ENCODE results near the gene NFRKB. TPM values are rescaled to one million over a fixed set of nuclear protein-coding genes. Genes with fewer than 3 reads are reported as not detected.

The NFRKB gene
- 40.8 and 42.1 TPM in 2 replicates for total RNA-seq

GRCh38 chr11:129895126-129896041, at the start of gene NFRKB:
TSS of gene NFRKB (minus strand) at chr11:129895578. CDS start at chr11:129892849, 2,729 bp downstream.
- intact Hi-C loops (cut with micrococcal nuclease) = loop anchor here (1.0 to 2.0 kb wide), 9 partner anchors 28 to 1021 kb away; partner anchors contain the start of genes APLP2, PRDM10 and SNX19

- intact Hi-C loops (cut with micrococcal nuclease) = no loop called here
Observed at GRCh38 chr11:129944696-129945095, 49.3 kb upstream of the NFRKB start.

GRCh38 chr11:129943036-129943435, 47.7 kb upstream of the NFRKB start:
- intact Hi-C loops (cut with micrococcal nuclease) = no loop called here

- intact Hi-C loops (cut with micrococcal nuclease) = no loop called here
Observed at GRCh38 chr11:129939510-129939909, 44.1 kb upstream of the NFRKB start.

GRCh38 chr11:129938764-129939163, 43.4 kb upstream of the NFRKB start:
- intact Hi-C loops (cut with micrococcal nuclease) = no loop called here

- intact Hi-C loops (cut with micrococcal nuclease) = no loop called here
Observed at GRCh38 chr11:129937592-129938238, 42.3 kb upstream of the NFRKB start.

GRCh38 chr11:129935723-129936122, 40.3 kb upstream of the NFRKB start:
- intact Hi-C loops (cut with micrococcal nuclease) = no loop called here

- intact Hi-C loops (cut with micrococcal nuclease) = no loop called here
Observed at GRCh38 chr11:129933891-129934290, 38.5 kb upstream of the NFRKB start.

- intact Hi-C loops (cut with micrococcal nuclease) = no loop called here
Observed at GRCh38 chr11:129933262-129933661, 37.9 kb upstream of the NFRKB start.

GRCh38 chr11:129932381-129933067, 37.1 kb upstream of the NFRKB start:
- intact Hi-C loops (cut with micrococcal nuclease) = no loop called here

- intact Hi-C loops (cut with micrococcal nuclease) = no loop called here
Observed at GRCh38 chr11:129930743-129931142, 35.4 kb upstream of the NFRKB start.

GRCh38 chr11:129930296-129930695, 34.9 kb upstream of the NFRKB start:
- intact Hi-C loops (cut with micrococcal nuclease) = no loop called here

GRCh38 chr11:129929721-129930120, 34.3 kb upstream of the NFRKB start:
- intact Hi-C loops (cut with micrococcal nuclease) = loop anchor here (10.0 kb wide), 2 partner anchors 65 to 935 kb away; no protein-coding TSS in a partner anchor

- intact Hi-C loops (cut with micrococcal nuclease) = loop anchor here (10.0 kb wide), 2 partner anchors 64 to 936 kb away; no protein-coding TSS in a partner anchor
Observed at GRCh38 chr11:129928923-129929692, 33.7 kb upstream of the NFRKB start.

GRCh38 chr11:129922674-129923073, 27.3 kb upstream of the NFRKB start:
- intact Hi-C loops (cut with micrococcal nuclease) = loop anchor here (1.0 to 10.0 kb wide), 8 partner anchors 27 to 942 kb away; partner anchors contain the start of genes APLP2, NFRKB and PRDM10

- intact Hi-C loops (cut with micrococcal nuclease) = no loop called here
Observed at GRCh38 chr11:129918361-129918760, 23.0 kb upstream of the NFRKB start.

- intact Hi-C loops (cut with micrococcal nuclease) = no loop called here
Observed at GRCh38 chr11:129917231-129917630, 21.9 kb upstream of the NFRKB start.

- intact Hi-C loops (cut with micrococcal nuclease) = no loop called here
Observed at GRCh38 chr11:129911298-129911697, 15.9 kb upstream of the NFRKB start.

GRCh38 chr11:129910360-129910759, 15.0 kb upstream of the NFRKB start:
- intact Hi-C loops (cut with micrococcal nuclease) = no loop called here

GRCh38 chr11:129905402-129905801, 10.0 kb upstream of the NFRKB start:
- intact Hi-C loops (cut with micrococcal nuclease) = no loop called here

- intact Hi-C loops (cut with micrococcal nuclease) = no loop called here
Observed at GRCh38 chr11:129896062-129896461, 684 bp upstream of the NFRKB start.

Measured in T-helper 1 cell treated with Interleukin-12 subunit alpha and Interleukin-12 subunit beta and Interleukin-4 antibody, amounts not matched to agents 30 ng/mL and 1 ng/mL, for 36 hours (primary cell).